DMS153 (cell line): ENCODE measurements around the gene GRAP2.
"Not testable (repeated sequence)": the region's sequence is repeated elsewhere in the genome, so short reads cannot be mapped to it uniquely, and the experiment has no call there.

Source experiments
- DNase-seq: peaks from one replicate; lab custom pipeline; 2025; lab: John Stamatoyannopoulos, UW

Gene GRAP2

DNA sequence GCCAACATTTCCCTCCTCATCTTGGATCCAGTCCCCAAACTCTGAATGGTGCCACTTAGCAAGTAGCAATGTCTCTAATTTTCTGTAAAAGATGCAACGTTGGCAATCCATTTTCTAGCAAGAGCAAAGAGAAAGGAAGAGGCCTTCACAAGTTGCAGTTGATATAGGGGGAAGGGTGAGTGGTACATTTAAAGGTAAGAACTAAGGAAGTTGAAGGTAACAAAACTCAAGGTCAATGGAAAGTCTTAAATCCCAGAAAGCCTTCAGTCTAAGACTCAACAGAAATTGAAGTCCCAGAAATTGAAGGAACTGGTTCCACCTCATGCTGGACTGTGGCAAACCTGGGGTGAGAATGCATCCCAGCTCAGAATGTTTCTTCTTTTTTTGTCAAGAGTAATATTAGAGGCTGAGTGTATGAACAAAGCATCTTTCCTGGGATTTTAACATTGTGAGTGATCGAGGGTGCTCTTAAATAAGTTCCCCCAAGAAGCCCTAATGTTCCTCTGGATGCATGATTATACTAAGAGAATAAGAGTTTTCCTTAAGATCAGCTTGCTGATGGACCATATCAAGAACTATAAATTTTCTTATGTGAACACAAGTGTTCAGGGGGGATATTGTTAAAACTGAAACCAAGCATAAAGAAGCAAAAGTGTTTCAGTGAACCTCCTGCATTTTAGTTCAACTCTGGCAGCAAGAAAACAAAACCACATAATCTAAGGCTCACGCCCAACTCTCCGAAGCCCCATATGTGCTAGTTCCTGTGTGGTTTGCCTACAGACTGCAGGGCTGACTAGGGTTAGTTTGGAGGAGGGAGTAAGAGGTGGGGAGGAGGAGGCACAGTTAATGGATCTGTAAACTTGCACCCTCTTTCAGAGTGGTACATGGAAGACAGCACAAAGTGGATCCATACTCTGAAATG is at the start of gene GRAP2:
GRAP2 (plus strand) TSS at position 779 of the 922 bp plus-strand sequence. CDS start 46,023 bp downstream, outside the sequence.
- no peak for DNase-seq

DNA sequence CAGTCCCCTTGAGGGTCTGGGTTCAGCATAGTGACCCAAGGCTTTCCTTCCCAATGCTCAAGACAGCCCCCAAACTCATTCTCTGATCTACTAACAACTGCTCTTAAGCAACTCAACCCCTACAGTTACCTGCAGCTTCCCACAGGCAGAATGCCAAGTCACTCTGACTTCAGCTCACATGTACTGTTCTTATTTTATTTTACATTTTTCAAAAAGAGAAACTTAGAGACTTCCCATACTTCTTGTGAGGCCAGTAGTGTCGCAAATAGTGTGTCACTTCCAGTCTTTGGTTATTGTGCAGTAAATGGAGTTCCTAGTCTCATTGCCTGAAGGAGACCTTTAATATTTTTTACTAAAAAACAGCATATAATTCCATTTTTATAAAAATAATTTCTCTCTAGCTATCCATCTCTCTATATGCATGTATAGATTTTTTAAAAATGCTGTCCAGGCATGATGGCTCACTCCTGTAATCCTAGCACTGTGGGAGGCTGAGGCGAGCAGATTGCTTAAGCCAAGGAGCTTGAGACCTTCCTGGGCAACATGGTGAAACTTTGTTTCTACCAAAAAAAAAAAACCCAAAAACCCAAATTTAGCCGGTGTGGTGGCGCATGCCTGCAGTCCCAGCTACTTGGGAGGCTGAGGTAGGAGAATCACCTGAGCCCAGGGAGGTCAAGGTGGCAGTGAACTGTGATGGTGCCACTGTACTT is 49.1 kb upstream of the GRAP2 start:
- DNase-seq, result no peak

GRCh38 chr22:39852799-39853198 is 48.1 kb upstream of the GRAP2 start:
- no peak for DNase-seq

- DNase-seq, result no peak
Observed at GRCh38 chr22:39856588-39856987, 44.3 kb upstream of the GRAP2 start.

GRCh38 chr22:39859903-39860588 is 40.8 kb upstream of the GRAP2 start:
- no peak for DNase-seq

DNA sequence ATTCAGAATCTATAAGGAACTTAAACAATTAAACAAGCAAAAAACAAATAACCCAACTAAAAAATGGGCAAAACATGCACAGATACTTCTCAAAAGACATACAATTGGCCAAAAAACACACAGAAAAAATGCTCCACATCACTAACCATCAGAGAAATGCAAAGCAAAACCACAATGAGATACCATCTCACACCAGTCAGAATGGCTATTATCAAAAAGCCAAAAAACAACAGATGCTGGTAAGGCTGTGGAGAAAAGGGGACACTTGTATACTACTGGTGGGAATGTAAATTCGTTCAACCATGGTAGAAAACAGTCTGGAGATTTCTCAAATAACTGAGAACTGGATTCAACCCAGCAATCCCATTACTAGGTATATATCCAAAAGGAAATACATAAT is 32.1 kb upstream of the GRAP2 start:
- no peak for DNase-seq

- DNase-seq, result not testable (repeated sequence)
Observed at GRCh38 chr22:39869797-39870196, 31.1 kb upstream of the GRAP2 start.

DNA sequence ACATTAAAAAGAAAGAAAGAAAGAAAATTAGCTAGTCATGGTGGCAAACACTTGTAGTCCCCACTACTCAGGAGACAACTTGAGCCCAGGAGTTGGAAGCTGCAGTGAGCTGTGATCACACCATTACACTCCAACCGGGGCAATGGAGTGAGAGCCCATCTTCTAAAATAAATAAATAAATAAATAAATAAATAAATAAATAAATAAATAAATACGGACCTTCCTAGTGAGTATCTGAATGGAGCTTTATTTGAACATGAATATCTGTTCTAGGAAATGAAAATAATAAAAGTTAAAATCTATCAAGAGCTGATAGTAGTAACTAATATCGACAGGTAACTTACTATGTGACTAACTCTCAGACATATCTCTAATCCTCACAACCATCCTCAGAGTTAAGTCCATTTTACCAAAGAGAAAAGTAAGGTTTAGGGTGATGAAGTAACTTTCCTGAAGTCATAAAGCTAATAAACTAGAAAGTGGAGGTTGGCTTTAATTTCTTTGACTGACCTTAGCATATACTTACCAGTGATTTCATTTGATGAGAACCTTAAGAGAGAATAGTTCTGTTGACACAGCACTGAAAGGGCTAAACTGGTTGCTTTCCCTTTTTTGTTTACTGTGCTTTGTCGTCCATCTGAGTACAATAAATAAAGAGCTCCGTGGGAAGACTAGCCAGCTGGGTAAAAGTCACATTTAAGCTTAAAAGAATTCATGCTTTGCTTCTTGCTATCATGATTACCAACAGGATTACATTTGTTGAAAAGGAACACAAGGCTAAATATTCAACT is 29.7 kb upstream of the GRAP2 start:
- DNase-seq, result no peak

DNA sequence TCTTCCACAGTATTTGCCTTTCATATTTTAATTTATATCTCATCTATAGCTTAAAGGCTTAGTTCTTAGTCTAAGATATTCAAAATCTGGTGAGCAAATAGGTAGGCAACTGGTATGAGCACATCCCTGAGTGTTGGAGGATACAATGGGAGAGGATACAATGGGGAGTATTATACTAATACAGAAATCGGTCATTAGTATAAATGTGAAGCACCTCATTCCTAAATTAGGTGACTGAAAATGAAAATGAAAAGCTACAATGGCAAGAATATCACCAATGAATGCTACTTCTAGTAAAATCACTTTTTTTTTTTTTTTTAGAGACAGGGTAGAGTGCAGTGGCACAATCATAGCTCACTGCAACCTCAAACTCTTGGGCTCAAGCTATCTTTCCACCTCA is 28.3 kb upstream of the GRAP2 start:
- DNase-seq, result no peak

DNA sequence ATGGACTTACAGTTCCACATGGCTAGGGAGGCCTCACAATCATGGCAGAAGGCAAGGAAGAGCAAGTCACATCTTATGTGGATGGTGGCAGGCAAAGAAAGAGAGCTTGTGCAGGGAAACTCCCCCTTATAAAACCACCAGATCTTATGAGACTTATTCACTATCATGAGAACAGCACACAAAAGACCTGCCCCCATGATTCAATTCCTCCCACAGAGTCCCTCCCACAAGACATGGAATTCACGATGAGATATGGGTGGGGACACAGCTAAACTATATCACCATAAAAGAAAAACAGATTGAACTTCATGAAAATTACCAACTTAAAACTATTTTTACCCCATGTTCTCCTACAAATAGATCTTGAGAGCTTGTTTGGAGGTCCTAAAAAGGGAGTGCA is 26.9 kb upstream of the GRAP2 start:
- DNase-seq, result no peak

GRCh38 chr22:39875176-39875885 is 25.6 kb upstream of the GRAP2 start:
- DNase-seq, result not testable (repeated sequence)

- DNase-seq, result no peak
Observed at GRCh38 chr22:39877079-39877845, 23.6 kb upstream of the GRAP2 start.

DNA sequence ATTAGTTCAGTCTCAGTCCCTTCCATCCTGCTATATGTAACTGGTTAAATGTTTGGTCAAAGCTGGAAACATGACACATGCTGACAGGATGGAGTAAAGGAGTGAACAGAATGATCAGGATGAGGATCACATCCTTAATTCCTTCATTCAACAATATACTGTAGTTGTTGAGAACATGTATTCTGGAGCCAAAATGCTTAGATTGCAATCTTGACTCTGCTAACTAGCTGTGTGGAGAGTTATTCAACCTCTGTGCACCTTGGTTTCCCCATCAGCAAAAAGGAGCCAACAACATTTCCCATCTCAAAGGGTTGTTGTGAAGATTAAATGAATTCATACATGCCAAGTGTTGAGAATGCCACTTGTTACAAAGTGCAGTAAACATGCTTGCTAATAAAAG is 20.2 kb upstream of the GRAP2 start:
- DNase-seq, result no peak

GRCh38 chr22:39883057-39883456 is 17.8 kb upstream of the GRAP2 start:
- no peak for DNase-seq

DNA sequence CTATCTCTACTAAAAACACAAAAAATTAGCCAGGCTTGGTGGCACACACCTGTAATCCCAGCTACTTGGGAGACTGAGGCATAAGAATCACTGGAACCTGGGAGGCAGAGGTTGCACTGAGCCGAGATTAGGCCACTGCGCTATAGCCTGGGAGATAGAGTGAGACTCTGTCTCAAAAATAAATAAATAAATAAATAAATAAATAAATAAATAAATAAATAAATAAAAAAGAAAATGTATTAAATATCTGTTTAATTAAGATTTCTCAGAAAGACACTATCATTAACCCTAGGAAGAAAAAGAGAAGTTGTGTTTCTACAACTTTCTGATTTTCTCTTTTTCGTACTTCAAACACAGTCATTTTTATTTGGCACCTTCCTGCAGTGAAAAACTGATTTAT is 11.0 kb upstream of the GRAP2 start:
- not testable (repeated sequence) for DNase-seq

DNA sequence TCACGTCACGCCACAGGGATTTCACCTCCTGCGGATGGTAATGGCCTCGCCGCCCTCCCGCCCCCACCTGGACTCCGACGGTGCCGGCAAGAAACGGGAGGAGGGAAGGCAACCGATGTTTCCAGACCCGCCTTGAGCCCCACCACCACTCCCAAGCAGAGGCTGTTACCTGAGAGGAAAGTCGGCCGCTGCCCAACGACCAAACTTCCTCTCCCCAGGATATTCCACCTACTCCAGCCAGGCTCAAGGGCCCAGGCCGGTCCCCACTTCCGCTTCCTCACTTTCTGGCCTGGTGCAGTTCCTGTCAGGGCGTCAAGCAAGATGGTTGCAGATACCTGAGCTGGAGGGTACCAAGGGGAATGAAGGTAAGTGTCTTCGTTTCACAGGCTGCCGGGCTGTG is 7.4 kb upstream of the GRAP2 start, which contains the start of gene ENTHD1:
ENTHD1 (minus strand) TSS at position 235 of the 400 bp plus-strand sequence. CDS start 6,012 bp downstream, outside the sequence.
- no peak for DNase-seq

DNA sequence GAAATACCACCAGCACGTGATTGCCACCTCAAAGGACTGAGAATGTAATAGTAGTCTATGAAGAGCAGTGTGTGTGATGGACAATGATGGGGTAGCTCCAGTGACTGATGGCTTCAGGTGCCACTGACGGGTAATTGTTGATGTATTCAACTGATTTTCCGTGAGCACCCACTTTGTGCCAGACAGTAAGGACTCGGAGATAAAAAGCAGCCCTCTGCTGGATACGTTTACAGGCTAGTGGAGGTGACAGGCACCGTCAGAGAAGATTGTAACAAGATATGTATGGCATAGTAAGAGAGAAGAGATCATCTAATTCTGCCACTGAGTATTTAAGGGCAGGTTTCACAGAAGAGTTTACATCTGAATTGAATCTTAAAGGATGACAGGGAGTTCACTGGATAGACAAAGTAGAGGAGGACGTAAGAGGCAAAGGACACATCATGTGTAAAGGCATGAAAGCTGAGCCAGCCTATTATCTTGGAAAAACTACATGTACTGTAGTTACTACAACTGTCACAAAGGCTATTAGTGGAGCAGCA is 6.3 kb upstream of the GRAP2 start:
- DNase-seq, result no peak

DNA sequence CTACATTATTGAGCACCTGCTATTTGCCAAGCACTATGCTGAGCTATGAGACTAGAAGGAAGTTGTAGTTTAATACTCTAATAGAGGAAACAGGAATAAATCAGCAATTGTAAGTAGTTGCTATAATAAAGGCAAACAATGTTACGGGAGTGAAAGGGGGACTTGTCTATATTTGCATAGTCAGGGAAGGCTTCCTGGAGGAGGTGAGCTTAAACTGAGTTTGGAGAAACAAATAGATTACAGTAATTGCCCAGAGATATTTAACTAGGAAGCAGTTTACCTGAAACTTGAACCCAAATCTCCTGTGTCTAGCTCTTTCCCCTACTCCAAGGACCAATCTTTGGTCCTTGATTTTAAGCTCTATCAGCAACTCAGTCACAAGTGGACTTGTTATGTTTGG is 5.2 kb upstream of the GRAP2 start:
- no peak for DNase-seq

GRCh38 chr22:39896313-39896996 is 4.4 kb upstream of the GRAP2 start:
- no peak for DNase-seq
